Osteoblast (primary cell): ENCODE results near the gene SLCO2B1. TPM values are rescaled to one million over a fixed set of nuclear protein-coding genes. Genes with fewer than 3 reads are reported as not detected.
"Not testable (repeated sequence)": the region's sequence is repeated elsewhere in the genome, so short reads cannot be mapped to it uniquely, and the experiment has no call there.

Experiments used
- DNase-seq: peaks from one replicate; pipeline ENCODE4 v3.0.0; 2011; ENCODE audit warnings: low spot score, mixed read lengths; ENCODE audit not compliant: insufficient read length; ENCODE audit errors: missing footprints
- H2AFZ ChIP-seq: 2 replicates; pipeline ENCODE4 v1.6.0; 2011; ENCODE audit warnings: mild to moderate bottlenecking, low read length
- H3K27ac ChIP-seq: 2 replicates; pipeline ENCODE4 v1.5.1; 2011; ENCODE audit warnings: mild to moderate bottlenecking, low read depth, low read length, moderate library complexity
- H3K27me3 ChIP-seq: 2 replicates; pipeline ENCODE4 v1.6.0; 2012; ENCODE audit warnings: mild to moderate bottlenecking, control low read depth, inconsistent platforms, low read length, moderate library complexity; ENCODE audit not compliant: insufficient read depth
- H3K36me3 ChIP-seq: 2 replicates; pipeline ENCODE4 v1.5.1; 2011; ENCODE audit warnings: mild to moderate bottlenecking, low read length, control low read depth, moderate library complexity; ENCODE audit not compliant: insufficient read depth
- H3K4me1 ChIP-seq: 2 replicates; pipeline ENCODE4 v1.5.1; 2011; ENCODE audit warnings: mild to moderate bottlenecking, low read length, control low read depth, moderate library complexity; ENCODE audit not compliant: insufficient read depth
- H3K4me2 ChIP-seq: 2 replicates; pipeline ENCODE4 v1.6.0; 2011; ENCODE audit warnings: mild to moderate bottlenecking, low read length; ENCODE audit not compliant: insufficient read depth
- H3K4me3 ChIP-seq: fragments of 200-600 bp; sonication (generic); 3 replicates; pipeline ENCODE4 v1.5.1; 2012; ENCODE audit warnings: mild to moderate bottlenecking, low read length, inconsistent platforms; ENCODE audit not compliant: insufficient read depth
- H3K79me2 ChIP-seq: 2 replicates; pipeline ENCODE4 v1.6.0; 2012; ENCODE audit warnings: mild to moderate bottlenecking, low read length, control low read depth, inconsistent platforms; ENCODE audit not compliant: insufficient read depth
- H3K9me3 ChIP-seq: 2 replicates; pipeline ENCODE4 v1.5.1; 2011; ENCODE audit warnings: low read depth, low read length, control low read depth
- H4K20me1 ChIP-seq: 2 replicates; pipeline ENCODE4 v1.6.0; 2012; ENCODE audit warnings: mild to moderate bottlenecking, low read length, control low read depth; ENCODE audit not compliant: insufficient read depth
- CTCF ChIP-seq: IDR thresholded peaks from 2 replicates; pipeline ENCODE4 v1.5.1; 2011; ENCODE audit warnings: mild to moderate bottlenecking, low read depth, low read length, moderate library complexity; ENCODE audit errors: extremely low read depth
- total RNA-seq: library from RNA; depleted of rRNA; stranded (reverse); fragments of >200 nt; gene quantifications from 2 replicates; pipeline ENCODE4 v1.2.3, GENCODE V29; 2012

SLCO2B1 gene
- total RNA-seq, 1 donor = 0.72 TPM

- Histone ChIP-seq H2AFZ (no peak overlapping the region), H3K4me2 (no peak overlapping the region)
- DNase-seq = no peak
These were observed 45.4 kb upstream of the SLCO2B1 start for GRCh38 chr11:75105462-75105925.

DNA sequence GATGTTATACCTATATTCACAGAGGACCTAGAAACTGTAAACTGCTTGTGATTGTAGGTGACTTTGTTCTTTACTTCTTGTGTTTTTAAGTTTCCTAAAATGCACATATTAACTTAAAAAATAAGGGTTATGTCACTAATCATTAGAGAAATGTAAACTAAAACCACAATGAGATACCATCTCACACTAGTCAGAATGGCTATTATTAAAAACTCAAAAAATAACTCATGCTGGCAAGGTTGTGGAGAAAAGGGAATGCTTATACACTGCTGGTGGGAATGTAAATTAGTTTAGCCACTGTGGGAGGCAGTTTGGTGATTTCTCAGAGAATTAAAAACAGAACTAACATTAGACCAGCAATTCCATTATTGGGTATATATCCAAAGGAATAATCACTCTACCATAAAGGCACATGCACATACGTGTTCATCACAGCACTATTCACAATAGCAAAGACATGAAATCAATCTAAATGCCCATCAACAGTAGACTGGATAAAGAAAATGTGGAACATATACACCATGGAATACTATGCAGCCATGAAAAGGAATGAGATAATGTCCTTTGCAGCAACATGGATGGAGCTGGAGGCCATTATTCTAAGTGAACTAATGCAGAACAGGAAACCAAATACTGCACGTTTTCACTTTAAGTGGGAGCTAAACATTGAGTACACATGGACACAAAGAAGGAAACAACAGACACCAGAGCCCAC is 44.8 kb upstream of the SLCO2B1 start:
- H3K4me2 ChIP-seq, H3K36me3 ChIP-seq, DNase-seq, H2AFZ ChIP-seq, H3K9me3 ChIP-seq, H3K27ac ChIP-seq, H3K4me3 ChIP-seq, H4K20me1 ChIP-seq, H3K79me2 ChIP-seq, H3K27me3 ChIP-seq: not testable (repeated sequence)
- peaks cover 23% of the 10 kb centered on the region for H3K4me1 ChIP-seq

More at GRCh38 chr11:75105462-75105925, 45.4 kb upstream of the SLCO2B1 start:
- Histone ChIP-seq H3K27ac (no peak overlapping the region), H3K79me2 (no peaks in the 10 kb centered on the region), H3K27me3 (no peaks in the 10 kb centered on the region), H3K4me1 (peaks cover 25% of the 10 kb centered on the region), H4K20me1 (no peaks in the 10 kb centered on the region), H3K4me3 (no peak overlapping the region), H3K9me3 (peaks cover 2% of the 10 kb centered on the region), H3K36me3 (no peaks in the 10 kb centered on the region)
- TF ChIP-seq CTCF = no peak

DNA sequence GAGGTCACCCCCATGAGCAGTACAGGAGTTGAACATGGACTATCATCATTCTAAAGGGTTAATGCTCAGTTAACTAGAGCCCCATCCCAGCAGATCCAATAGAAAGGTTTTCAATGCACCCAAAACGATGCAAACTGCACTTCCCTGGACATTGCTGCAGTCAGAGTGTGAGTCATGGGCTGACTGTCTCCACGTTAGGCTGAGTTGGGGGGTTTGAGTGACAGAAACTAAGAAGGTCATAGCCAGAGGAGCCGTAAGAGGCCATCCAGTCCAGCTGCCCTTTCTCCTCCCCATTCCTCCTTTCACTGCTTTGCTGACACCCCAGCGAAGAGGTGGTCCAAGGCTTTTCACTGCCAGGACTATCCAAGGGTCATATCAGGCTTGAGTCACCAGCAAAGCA is 43.7 kb upstream of the SLCO2B1 start:
- Histone ChIP-seq H2AFZ (peak overlapping the region; percentile 30), H3K27ac (no peak overlapping the region), H3K4me1 (peaks cover 23% of the 10 kb centered on the region), H4K20me1 (no peaks in the 10 kb centered on the region), H3K79me2 (no peaks in the 10 kb centered on the region), H3K4me2 (peak overlapping the region; percentile 8), H3K4me3 (no peak overlapping the region), H3K27me3 (no peaks in the 10 kb centered on the region), H3K9me3 (peaks cover 4% of the 10 kb centered on the region), H3K36me3 (no peaks in the 10 kb centered on the region)
- no peak for DNase-seq
- no peak for TF ChIP-seq CTCF

GRCh38 chr11:75112200-75112599 is 38.7 kb upstream of the SLCO2B1 start:
- no peak for TF ChIP-seq CTCF
- Histone ChIP-seq H3K4me1 (peaks cover 6% of the 10 kb centered on the region), H2AFZ (no peak overlapping the region)

More at GRCh38 chr11:75112200-75112599, 38.7 kb upstream of the SLCO2B1 start:
- Histone ChIP-seq H3K79me2 (no peaks in the 10 kb centered on the region), H4K20me1 (no peaks in the 10 kb centered on the region), H3K4me2 (no peak overlapping the region), H3K27ac (no peak overlapping the region), H3K27me3 (no peaks in the 10 kb centered on the region), H3K36me3 (no peaks in the 10 kb centered on the region), H3K4me3 (no peak overlapping the region), H3K9me3 (peaks cover 11% of the 10 kb centered on the region)
- DNase-seq = no peak
